H1 (cell line): Measurements from ENCODE around the gene FSD1. TPM values are rescaled to one million over a fixed set of nuclear protein-coding genes. Genes with fewer than 3 reads are reported as not detected.

Source experiments
- CTCF ChIA-PET: fragments of 300-600 bp; sonication (Branson Sonifier 250); formaldehyde crosslinking; loops from one replicate; lab custom pipeline; 2021; ENCODE audit not compliant: partially characterized antibody; lab: Charles Lee
- POLR2A ChIA-PET: fragments of 300-600 bp; sonication (Branson Sonifier 250); formaldehyde crosslinking; loops from one replicate; lab custom pipeline; 2021; ENCODE audit warnings: inconsistent platforms; ENCODE audit not compliant: partially characterized antibody; lab: Charles Lee
- DNase-seq, 2 experiments: peaks; one replicate each; pipeline versions ENCODE4 v3.0.0 to v3.0.0-alpha.2; 2010 to 2022; ENCODE audit warnings: low spot score in 2 of 2, low read depth in 1 of 2, mixed read lengths in 1 of 2
- FAIRE-seq: peaks from 2 replicates; lab custom pipeline; 2011; peaks lifted over from hg19 to GRCh38; lab: Jason Lieb, UNC
- H2AFZ ChIP-seq: 2 replicates; pipeline ENCODE4 v1.8.1; 2012; ENCODE audit warnings: low read length, inconsistent platforms
- H2AK5ac ChIP-seq: 2 replicates; pipeline ENCODE4 v1.6.1; 2013; ENCODE audit warnings: low read depth, low read length
- H2BK120ac ChIP-seq: replicated peaks from 2 replicates; pipeline ENCODE3; 2013; ENCODE audit warnings: low read depth, low read length, inconsistent platforms
- H2BK12ac ChIP-seq: 2 replicates; pipeline ENCODE4 v1.6.1; 2013; ENCODE audit warnings: low read depth, low read length
- H2BK15ac ChIP-seq: 2 replicates; pipeline ENCODE4 v1.6.1; 2013; ENCODE audit warnings: low read length
- H2BK20ac ChIP-seq: 2 replicates; pipeline ENCODE4 v1.6.1; 2013; ENCODE audit warnings: low read length
- H2BK5ac ChIP-seq: 2 replicates; pipeline ENCODE4 v1.6.1; 2013; ENCODE audit warnings: low read depth, low read length
- H3K14ac ChIP-seq: 2 replicates; pipeline ENCODE4 v1.6.1; 2013; ENCODE audit warnings: inconsistent platforms; ENCODE audit not compliant: insufficient read length
- H3K18ac ChIP-seq: 2 replicates; pipeline ENCODE4 v1.6.1; 2013; ENCODE audit warnings: low read length; ENCODE audit errors: extremely low read depth
- H3K23ac ChIP-seq: 2 replicates; pipeline ENCODE4 v1.6.1; 2013; ENCODE audit warnings: inconsistent platforms; ENCODE audit not compliant: insufficient read length
- H3K23me2 ChIP-seq: 2 replicates; pipeline ENCODE4 v1.6.1; 2013; ENCODE audit warnings: low read depth, low read length
- H3K27ac ChIP-seq: 2 replicates; pipeline ENCODE4 v1.6.1; 2011; ENCODE audit warnings: low read depth, low read length, inconsistent platforms
- H3K27me3 ChIP-seq, 4 experiments: replicated peaks in 1 of 4; 1 replicate in 1 of 4; 2 replicates in 3 of 4; pipeline versions ENCODE4 v1.6.1 to v1.8.1; 2011 to 2013; ENCODE audit warnings: low read length in 3 of 4, mild to moderate bottlenecking in 3 of 4, inconsistent platforms in 2 of 4, mixed read lengths in 2 of 4, moderate library complexity in 1 of 4; ENCODE audit not compliant: control insufficient read depth in 3 of 4, insufficient read depth in 3 of 4; ENCODE audit errors: extremely low read depth in 1 of 4
- H3K36me3 ChIP-seq, 4 experiments: 2 replicates each; pipeline versions ENCODE4 v1.6.1 to v1.8.1; 2011 to 2013; ENCODE audit warnings: mild to moderate bottlenecking in 4 of 4, low read length in 3 of 4, moderate library complexity in 2 of 4, control low read depth in 1 of 4, inconsistent platforms in 1 of 4; ENCODE audit not compliant: insufficient read depth in 4 of 4, control insufficient read depth in 2 of 4
- H3K4ac ChIP-seq: replicated peaks from 2 replicates; pipeline ENCODE3; 2013; ENCODE audit warnings: low read length, low read depth, mixed read lengths, inconsistent platforms; ENCODE audit not compliant: insufficient read length
- H3K4me1 ChIP-seq, 4 experiments: replicated peaks in 1 of 4; 1 replicate in 1 of 4; 2 replicates in 3 of 4; pipeline versions ENCODE4 v1.6.1 to v1.8.1; 2011 to 2013; ENCODE audit warnings: low read length in 3 of 4, inconsistent platforms in 2 of 4, mixed read lengths in 1 of 4; ENCODE audit not compliant: insufficient read depth in 4 of 4, control insufficient read depth in 3 of 4
- H3K4me2 ChIP-seq, 2 experiments: 2 replicates each; pipeline versions ENCODE4 v1.6.1 to v1.8.1; 2011 to 2013; ENCODE audit warnings: low read depth in 2 of 2, low read length in 2 of 2, control low read depth in 1 of 2, inconsistent platforms in 1 of 2, mild to moderate bottlenecking in 1 of 2; ENCODE audit not compliant: insufficient read depth in 1 of 2
- H3K4me3 ChIP-seq, 4 experiments: fragments of 200-600, 300-600 bp in 1 of 4; sonication (generic), shearing (Covaris generic), sonication (Bioruptor Twin) in 1 of 4; 2 replicates each; pipeline versions ENCODE4 v1.5.1 to v1.8.1; 2011 to 2016; ENCODE audit warnings: low read length in 4 of 4, low read depth in 3 of 4, control low read depth in 2 of 4, inconsistent platforms in 2 of 4, mild to moderate bottlenecking in 2 of 4, mixed read lengths in 1 of 4, moderate library complexity in 1 of 4; ENCODE audit not compliant: insufficient read depth in 2 of 4; ENCODE audit errors: extremely low read depth in 1 of 4
- H3K56ac ChIP-seq: replicated peaks from 2 replicates; pipeline ENCODE3; 2013; ENCODE audit warnings: low read depth, mild to moderate bottlenecking, mixed read lengths, low read length, inconsistent platforms; ENCODE audit not compliant: insufficient read length
- H3K79me1 ChIP-seq: 2 replicates; pipeline ENCODE4 v1.6.1; 2013; ENCODE audit warnings: low read depth, low read length, control low read depth
- H3K79me2 ChIP-seq, 2 experiments: 2 replicates each; pipeline versions ENCODE4 v1.6.1 to v1.8.1; 2012 to 2013; ENCODE audit warnings: low read length in 2 of 2, mild to moderate bottlenecking in 2 of 2, inconsistent platforms in 1 of 2; ENCODE audit not compliant: insufficient read depth in 2 of 2, control insufficient read depth in 1 of 2
- H3K9ac ChIP-seq, 4 experiments: replicated peaks in 1 of 4; 1 replicate in 1 of 4; 2 replicates in 3 of 4; pipeline versions ENCODE4 v1.6.1 to v1.8.1; 2011 to 2013; ENCODE audit warnings: low read depth in 3 of 4, low read length in 3 of 4, control low read depth in 2 of 4, mild to moderate bottlenecking in 2 of 4, moderate library complexity in 2 of 4, inconsistent platforms in 1 of 4; ENCODE audit errors: extremely low read depth in 1 of 4
- H3K9me3 ChIP-seq, 2 experiments: 2 replicates each; pipeline versions ENCODE4 v1.6.1 to v1.8.1; 2012 to 2013; ENCODE audit warnings: mild to moderate bottlenecking in 2 of 2, moderate library complexity in 2 of 2, control low read depth in 1 of 2, inconsistent platforms in 1 of 2, low read depth in 1 of 2, low read length in 1 of 2, mixed read lengths in 1 of 2; ENCODE audit not compliant: insufficient read depth in 2 of 2
- H4K20me1 ChIP-seq, 2 experiments: replicated peaks in 1 of 2; 2 replicates each; pipeline versions ENCODE3 to v1.8.1; 2011 to 2013; ENCODE audit warnings: inconsistent platforms in 2 of 2, low read length in 2 of 2, mild to moderate bottlenecking in 1 of 2; ENCODE audit not compliant: insufficient read depth in 2 of 2, control insufficient read depth in 1 of 2
- H4K5ac ChIP-seq: 2 replicates; pipeline ENCODE4 v1.6.1; 2013; ENCODE audit warnings: low read length, low read depth, mixed read lengths, inconsistent platforms; ENCODE audit not compliant: insufficient read length
- H4K8ac ChIP-seq: 2 replicates; pipeline ENCODE4 v1.8.0; 2013; ENCODE audit warnings: mild to moderate bottlenecking, moderate library complexity, low read length, inconsistent platforms; ENCODE audit not compliant: insufficient read depth; ENCODE audit errors: extremely low read depth
- H4K91ac ChIP-seq: replicated peaks from 2 replicates; pipeline ENCODE3; 2013; ENCODE audit warnings: low read length, mixed read lengths, inconsistent platforms; ENCODE audit not compliant: insufficient read length
- BACH1 ChIP-seq: IDR thresholded peaks from 2 replicates; pipeline ENCODE4 v1.6.1; 2012; ENCODE audit warnings: low read length, improper control_type of control experiment
- CBX8 ChIP-seq: fragments of 300-800, 300-1000 bp; sonication (generic); IDR thresholded peaks from 2 replicates; pipeline ENCODE4 v1.7.1; 2016; ENCODE audit warnings: low read depth, low read length, borderline replicate concordance
- CHD2 ChIP-seq: IDR thresholded peaks from 2 replicates; pipeline ENCODE4 v1.6.1; 2012; ENCODE audit warnings: low read length, improper control_type of control experiment
- CREB1 ChIP-seq: IDR thresholded peaks from 2 replicates; pipeline ENCODE4 v1.6.1; 2012; ENCODE audit warnings: inconsistent platforms
- E2F6 ChIP-seq: IDR thresholded peaks from 2 replicates; pipeline ENCODE4 v1.6.1; 2012; ENCODE audit warnings: inconsistent platforms
- PHF8 ChIP-seq: fragments of 200-600 bp; sonication (generic); conservative IDR thresholded peaks from 2 replicates; pipeline ENCODE4 v1.7.1; 2012; ENCODE audit warnings: low read depth, mild to moderate bottlenecking, inconsistent platforms, low read length, moderate library complexity
- SIN3A ChIP-seq, 2 experiments: IDR thresholded peaks in 1 of 2; conservative IDR thresholded peaks in 1 of 2; 2 replicates each; pipeline ENCODE4 v1.6.1; 2011 to 2012; ENCODE audit warnings: low read length in 2 of 2, improper control_type of control experiment in 1 of 2, low read depth in 1 of 2, mild to moderate bottlenecking in 1 of 2
- SP1 ChIP-seq: IDR thresholded peaks from 2 replicates; pipeline ENCODE4 v1.6.1; 2011; ENCODE audit warnings: low read depth, low read length
- SP4 ChIP-seq: IDR thresholded peaks from 2 replicates; pipeline ENCODE4 v1.6.1; 2012; ENCODE audit warnings: low read length, inconsistent platforms
- SUZ12 ChIP-seq: fragments of 200-600 bp; sonication (generic); IDR thresholded peaks from 2 replicates; pipeline ENCODE4 v1.6.1; 2012; ENCODE audit warnings: mild to moderate bottlenecking, inconsistent platforms, low read length, moderate library complexity, mixed read lengths
- TAF1 ChIP-seq: IDR thresholded peaks from 2 replicates; pipeline ENCODE4 v1.6.1; 2011; ENCODE audit warnings: mild to moderate bottlenecking, low read depth, low read length
- WGBS, 2 experiments: shearing (Covaris generic) in 1 of 2; methylation state at CpG; one replicate each; pipeline versions ENCODE4 v1.1.6 to v1.1.7; 2013 to 2015; ENCODE audit warnings: low lambda C conversion rate in 2 of 2, mixed read lengths in 2 of 2, inconsistent platforms in 1 of 2, low coverage in 1 of 2, missing lambda C conversion rate in 1 of 2; ENCODE audit not compliant: insufficient replicate concordance in 2 of 2, insufficient coverage in 1 of 2, insufficient read length in 1 of 2; ENCODE audit errors: extremely low coverage in 1 of 2, missing lambda C conversion rate in 1 of 2; 5-methylcytosine and 5-hydroxymethylcytosine counted together
- polyA plus RNA-seq, 7 experiments: library from polyadenylated mRNA; depleted of rRNA in 3 of 7; stranded (reverse) in 5 of 7; unstranded in 2 of 7; fragments of >200 nt in 5 of 7; fragments of 200-250 nt in 2 of 7; gene quantifications; 1 replicate in 5 of 7; 2 replicates in 1 of 7; 4 replicates in 1 of 7; pipeline versions ENCODE4 v1.2.1 to v1.2.3, GENCODE V29; 2011 to 2013; ENCODE audit warnings: missing spikeins in 2 of 7, mixed read lengths in 2 of 7
- total RNA-seq: library from RNA; stranded (reverse); fragmentation: NEBNext Ultra II Directional; extraction: Animal tissue kit (Norgen Biotek cat#: 25700); gene quantifications from 2 replicates; pipeline ENCODE4 v1.2.1, GENCODE V29; 2021

The FSD1 gene
- total and polyA plus RNA-seq, 2 of the 8 experiments (the other 6 are each of a cell fraction or from before 2014, with no cell fraction given): 58.8 to 181 TPM

- Histone ChIP-seq H3K14ac (no peak overlapping the region), H4K91ac (peak overlapping the region; percentile 44), H3K36me3 (peaks cover 0 to 5% (median 0%) of the 10 kb centered on the region in 4 experiments; a peak in 2 of 8 replicates), H2BK20ac (no peak overlapping the region), H2BK5ac (no peak overlapping the region; the same call in 1 of the 2 replicates), H2BK15ac (no peak overlapping the region), H3K18ac (peak overlapping the region; percentile 87; the same call in 1 of the 2 replicates), H3K4me1 (peaks cover 0 to 6% (median 3%) of the 10 kb centered on the region in 4 experiments; a peak in 5 of 7 replicates), H3K9me3 (no peaks in the 10 kb centered on the region), H2BK12ac (no peak overlapping the region), H3K9ac (peak overlapping the region in 3 of 4 experiments; percentile 36 to 71 (median 63); a peak in 5 of 7 replicates), H4K5ac (peak overlapping the region; percentile 97), H2AK5ac (no peak overlapping the region), H3K23ac (no peak overlapping the region), H3K79me2 (no peaks in the 10 kb centered on the region), H2BK120ac (no peak overlapping the region), H3K4me3 (peak overlapping the region; percentile 70 to 80 (median 74)), H4K8ac (peak overlapping the region; percentile 45; the same call in 1 of the 2 replicates), H3K56ac (peak overlapping the region; percentile 97), H4K20me1 (peaks cover 4 to 15% of the 10 kb centered on the region in 2 experiments), H3K23me2 (peaks cover 12% of the 10 kb centered on the region; the same call in 1 of the 2 replicates), H3K79me1 (no peaks in the 10 kb centered on the region), H3K4me2 (peak overlapping the region; percentile 88 to 95), H2AFZ (peak overlapping the region; percentile 35; the same call in 1 of the 2 replicates), H3K27me3 (no peaks in the 10 kb centered on the region; a peak in 1 of 7 replicates), H3K27ac (peak overlapping the region; percentile 60; the same call in 1 of the 2 replicates), H3K4ac (no peak overlapping the region)
- WGBS, 2 experiments: 1% methylated on average over 18 of the region's 49 CpGs; no CpG with 5 or more reads in 1 of the 2 experiments
- CTCF ChIA-PET: interaction anchor here (0.6 to 1.3 kb wide), 6 partner anchors 13 to 61 kb away, joined by 3 to 8 read pairs (median 4); partner anchors contain the start of gene MPND
- no peak for FAIRE-seq
- DNase-seq: peak; percentile 93 to 97
- POLR2A ChIA-PET: interaction anchor here (0.6 to 1.4 kb wide), 8 partner anchors 10 to 137 kb away, joined by 3 to 7 read pairs (median 3); partner anchors contain the start of genes FSD1, MPND and STAP2
- TF ChIP-seq E2F6 (peak; percentile 75), SP1 (peak; percentile 100), CBX8 (no peak), BACH1 (peak; percentile 88), TAF1 (peak; percentile 59), SUZ12 (peak; percentile 30; the same call in 1 of the 2 replicates), PHF8 (peak; percentile 81), CREB1 (peak; percentile 51; the same call in 1 of the 2 replicates), SIN3A (conservative IDR thresholded peaks at IDR 0.05 in 1 of 2, IDR thresholded peaks at IDR 0.05 in 1 of 2; ENCODE audit: low read depth in 1 of 2, low read length in 2 of 2) (peak in 1 of 2 experiments; percentile 49; a peak in 1 of 4 replicates), SP4 (peak; percentile 100), CHD2 (peak; percentile 82)
These were observed 24.0 kb downstream of the FSD1 start for GRCh38 chr19:4328243-4328990.
